Kidney (tissue), 14 donors: ENCODE measurements around the gene ZDHHC14. TPM values are rescaled to one million over a fixed set of nuclear protein-coding genes. Genes with fewer than 3 reads are reported as not detected.

Source experiments
- DNase-seq, 5 donors: peaks; one replicate each; pipeline ENCODE4 v3.0.0-alpha.2; 2013 to 2020
- FAIRE-seq: peaks from 2 replicates; lab custom pipeline; 2012; peaks lifted over from hg19 to GRCh38; lab: Jason Lieb, UNC
- H3K27ac ChIP-seq, 2 donors: one replicate each; pipeline ENCODE4 v1.7.0; 2013; ENCODE audit warnings: low read depth in 2 of 2, low read length in 2 of 2, inconsistent platforms in 1 of 2
- H3K27me3 ChIP-seq: one replicate; pipeline ENCODE4 v1.7.1; 2013; ENCODE audit warnings: low read length, inconsistent platforms; ENCODE audit not compliant: control insufficient read depth, insufficient read depth
- H3K36me3 ChIP-seq, 3 donors: one replicate each; pipeline versions ENCODE4 v1.7.0 to v1.7.1; 2013; ENCODE audit warnings: low read length in 3 of 3, control low read depth in 1 of 3, inconsistent platforms in 1 of 3; ENCODE audit not compliant: insufficient read depth in 3 of 3, control insufficient read depth in 2 of 3
- H3K4me1 ChIP-seq, 3 donors: one replicate each; pipeline versions ENCODE4 v1.7.0 to v1.7.1; 2013; ENCODE audit warnings: low read length in 3 of 3, inconsistent platforms in 1 of 3, low read depth in 1 of 3; ENCODE audit not compliant: control insufficient read depth in 2 of 3, insufficient read depth in 2 of 3
- H3K4me3 ChIP-seq, 3 donors: one replicate each; pipeline versions ENCODE4 v1.7.0 to v1.8.1; 2013; ENCODE audit warnings: low read length in 3 of 3, control low read depth in 1 of 3, inconsistent platforms in 1 of 3
- H3K9ac ChIP-seq, 3 donors: one replicate each; pipeline versions ENCODE4 v1.7.0 to v1.7.1; 2013; ENCODE audit warnings: low read length in 3 of 3, control low read depth in 1 of 3, inconsistent platforms in 1 of 3
- H3K9me3 ChIP-seq, 3 donors: one replicate each; pipeline versions ENCODE4 v1.7.0 to v1.7.1; 2013; ENCODE audit warnings: low read length in 3 of 3, control low read depth in 1 of 3, inconsistent platforms in 1 of 3; ENCODE audit not compliant: control insufficient read depth in 2 of 3, insufficient read depth in 1 of 3
- intact Hi-C: fragments of 100-400 bp; cut with DNase I; formaldehyde crosslinking; loops from one replicate; pipeline ENCODE4 v1.11.1; 2022
- polyA plus RNA-seq: library from polyadenylated mRNA; stranded (reverse); fragments of 350-450 nt; fragmentation: Illumina TruSeq; extraction: RNeasy Lipid Tissue Mini Kit (QIAGEN cat#74804); gene quantifications from one replicate; pipeline ENCODE4 v1.2.3, GENCODE V29; 2014; ENCODE audit warnings: low read depth, low replicate concordance; ENCODE audit not compliant: insufficient read depth
- total RNA-seq: library from RNA; stranded (reverse); fragmentation: NEBNext Ultra II Directional; extraction: Animal tissue kit (Norgen Biotek cat#: 25700); gene quantifications from one replicate; pipeline ENCODE4 v1.2.1, GENCODE V29; 2021
- TF ChIP-seq, protein P1 (sequence below): IDR thresholded peaks from 3 replicates; pipeline ENCODE4 v1.5.1; 2012; ENCODE audit warnings: mild to moderate bottlenecking, moderate library complexity, borderline replicate concordance; ENCODE audit not compliant: insufficient read depth; ENCODE audit errors: extremely low read depth
- donor health status: control.
- donor health status: control.
- donor health status: control.
- donor health status: control.
- donor health status: control.
- donor health status: DM: yes; HTN: yes; CAD: no.
- donor health status: Normal renal cell carcinoma (clear cell type).

The ZDHHC14 gene
- total and polyA plus RNA-seq, 2 donors from 2014 or later, result 13.5 to 26.7 TPM

- H3K9me3 ChIP-seq, result no peaks in the 10 kb centered on the region
- H3K27me3 ChIP-seq, result no peaks in the 10 kb centered on the region
- DNase-seq, result peak in 1 of 5 donors; percentile 26
- TF ChIP-seq, protein P1, sequence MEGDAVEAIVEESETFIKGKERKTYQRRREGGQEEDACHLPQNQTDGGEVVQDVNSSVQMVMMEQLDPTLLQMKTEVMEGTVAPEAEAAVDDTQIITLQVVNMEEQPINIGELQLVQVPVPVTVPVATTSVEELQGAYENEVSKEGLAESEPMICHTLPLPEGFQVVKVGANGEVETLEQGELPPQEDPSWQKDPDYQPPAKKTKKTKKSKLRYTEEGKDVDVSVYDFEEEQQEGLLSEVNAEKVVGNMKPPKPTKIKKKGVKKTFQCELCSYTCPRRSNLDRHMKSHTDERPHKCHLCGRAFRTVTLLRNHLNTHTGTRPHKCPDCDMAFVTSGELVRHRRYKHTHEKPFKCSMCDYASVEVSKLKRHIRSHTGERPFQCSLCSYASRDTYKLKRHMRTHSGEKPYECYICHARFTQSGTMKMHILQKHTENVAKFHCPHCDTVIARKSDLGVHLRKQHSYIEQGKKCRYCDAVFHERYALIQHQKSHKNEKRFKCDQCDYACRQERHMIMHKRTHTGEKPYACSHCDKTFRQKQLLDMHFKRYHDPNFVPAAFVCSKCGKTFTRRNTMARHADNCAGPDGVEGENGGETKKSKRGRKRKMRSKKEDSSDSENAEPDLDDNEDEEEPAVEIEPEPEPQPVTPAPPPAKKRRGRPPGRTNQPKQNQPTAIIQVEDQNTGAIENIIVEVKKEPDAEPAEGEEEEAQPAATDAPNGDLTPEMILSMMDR, result no peak
- intact Hi-C loops, result no loop called here
- no peak overlapping the region for H3K9ac ChIP-seq
- H3K36me3 ChIP-seq, result no peaks in the 10 kb centered on the region
- no peaks in the 10 kb centered on the region for H3K4me1 ChIP-seq
- H3K4me3 ChIP-seq, result no peak overlapping the region
- no peak overlapping the region for H3K27ac ChIP-seq
- FAIRE-seq, result no peak
These were observed 133.9 kb downstream of the ZDHHC14 start for GRCh38 chr6:157514659-157515496.

- Histone ChIP-seq H3K9me3 (no peaks in the 10 kb centered on the region), H3K27me3 (no peaks in the 10 kb centered on the region), H3K4me1 (no peaks in the 10 kb centered on the region), H3K9ac (no peak overlapping the region), H3K36me3 (no peaks in the 10 kb centered on the region), H3K4me3 (no peak overlapping the region), H3K27ac (no peak overlapping the region)
- intact Hi-C loops, result no loop called here
- DNase-seq, result no peak
- TF ChIP-seq, protein P1, result no peak
- FAIRE-seq, result no peak
These were observed 135.5 kb downstream of the ZDHHC14 start for GRCh38 chr6:157516319-157517026.

- H3K36me3 ChIP-seq, result no peaks in the 10 kb centered on the region
- no peak for FAIRE-seq
- H3K9ac ChIP-seq, result no peak overlapping the region
- H3K27ac ChIP-seq, result no peak overlapping the region
- no peak for DNase-seq
- H3K27me3 ChIP-seq, result no peaks in the 10 kb centered on the region
- TF ChIP-seq, protein P1, result no peak
- H3K4me1 ChIP-seq, result no peaks in the 10 kb centered on the region
- intact Hi-C loops, result no loop called here
- H3K9me3 ChIP-seq, result no peaks in the 10 kb centered on the region
- no peak overlapping the region for H3K4me3 ChIP-seq
These were observed 136.8 kb downstream of the ZDHHC14 start for GRCh38 chr6:157517601-157518359.
